DOHH2 (cell line): ENCODE data around the gene TMEM60.

Source experiments
- H3F3A ChIP-seq: fragments of 200-600 bp; sonication (generic), shearing (Covaris generic); 2 replicates; pipeline ENCODE4 v1.6.0; 2016; ENCODE audit warnings: antibody characterized with exemption, mild to moderate bottlenecking; ENCODE audit not compliant: control insufficient read depth, insufficient read depth
- H3K27ac ChIP-seq: fragments of 200-600 bp; sonication (generic); 2 replicates; pipeline ENCODE4 v1.5.1; 2014; ENCODE audit warnings: low read depth, mild to moderate bottlenecking, low read length, moderate library complexity
- H3K27me3 ChIP-seq: fragments of 200-600 bp; sonication (generic); 2 replicates; pipeline ENCODE4 v1.6.1; 2014; ENCODE audit warnings: mild to moderate bottlenecking, low read length, mixed read lengths; ENCODE audit not compliant: control insufficient read depth
- H3K36me3 ChIP-seq: fragments of 200-600 bp; sonication (generic); 2 replicates; pipeline ENCODE4 v1.6.1; 2014; ENCODE audit warnings: mild to moderate bottlenecking, low read length, moderate library complexity, mixed read lengths; ENCODE audit not compliant: control insufficient read depth
- H3K4me1 ChIP-seq: fragments of 200-600 bp; sonication (generic); 2 replicates; pipeline ENCODE4 v1.6.1; 2014; ENCODE audit warnings: mild to moderate bottlenecking, low read length, mixed read lengths; ENCODE audit not compliant: control insufficient read depth
- H3K4me2 ChIP-seq: fragments of 200-600 bp; sonication (generic); 2 replicates; pipeline ENCODE4 v1.6.0; 2014; ENCODE audit warnings: mild to moderate bottlenecking, low read length, moderate library complexity
- H3K4me3 ChIP-seq: fragments of 200-600 bp; sonication (generic); 2 replicates; pipeline ENCODE4 v1.5.1; 2014; ENCODE audit warnings: mild to moderate bottlenecking, low read length, mixed read lengths
- H3K79me2 ChIP-seq: fragments of 200-600 bp; sonication (generic); 2 replicates; pipeline ENCODE4 v1.6.1; 2014; ENCODE audit warnings: mild to moderate bottlenecking, low read length, mixed read lengths; ENCODE audit not compliant: control insufficient read depth
- H3K9me2 ChIP-seq: fragments of 200-600 bp; sonication (generic); replicated peaks from 2 replicates; pipeline ENCODE4 v1.6.1; 2014; ENCODE audit warnings: mild to moderate bottlenecking, low read length, mixed read lengths; ENCODE audit not compliant: control insufficient read depth
- H3K9me3 ChIP-seq: fragments of 200-600 bp; sonication (generic); 2 replicates; pipeline ENCODE4 v1.6.1; 2014; ENCODE audit warnings: antibody characterized with exemption, low read length, mixed read lengths; ENCODE audit not compliant: control insufficient read depth, insufficient read depth
- H4K20me1 ChIP-seq: fragments of 200-600 bp; sonication (generic); 2 replicates; pipeline ENCODE4 v1.6.0; 2014; ENCODE audit warnings: low read depth, mild to moderate bottlenecking, antibody characterized with exemption, low read length, moderate library complexity; ENCODE audit not compliant: control insufficient read depth, insufficient read depth
- EZH2phosphoT487 ChIP-seq: fragments of 200-600 bp; sonication (generic); IDR thresholded peaks from 2 replicates; pipeline ENCODE4 v1.6.1; 2017; ENCODE audit warnings: borderline replicate concordance, mild to moderate bottlenecking, antibody characterized with exemption, low read length, moderate library complexity, mixed read lengths
- TF ChIP-seq, protein P1 (sequence below): fragments of 200-600 bp; sonication (generic); IDR thresholded peaks from one replicate; pipeline ENCODE4 v1.5.1; 2014; ENCODE audit warnings: antibody characterized with exemption, mild to moderate bottlenecking, low read depth, low read length; ENCODE audit not compliant: poor library complexity, severe bottlenecking

The TMEM60 gene, protein sequence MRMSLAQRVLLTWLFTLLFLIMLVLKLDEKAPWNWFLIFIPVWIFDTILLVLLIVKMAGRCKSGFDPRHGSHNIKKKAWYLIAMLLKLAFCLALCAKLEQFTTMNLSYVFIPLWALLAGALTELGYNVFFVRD

DNA sequence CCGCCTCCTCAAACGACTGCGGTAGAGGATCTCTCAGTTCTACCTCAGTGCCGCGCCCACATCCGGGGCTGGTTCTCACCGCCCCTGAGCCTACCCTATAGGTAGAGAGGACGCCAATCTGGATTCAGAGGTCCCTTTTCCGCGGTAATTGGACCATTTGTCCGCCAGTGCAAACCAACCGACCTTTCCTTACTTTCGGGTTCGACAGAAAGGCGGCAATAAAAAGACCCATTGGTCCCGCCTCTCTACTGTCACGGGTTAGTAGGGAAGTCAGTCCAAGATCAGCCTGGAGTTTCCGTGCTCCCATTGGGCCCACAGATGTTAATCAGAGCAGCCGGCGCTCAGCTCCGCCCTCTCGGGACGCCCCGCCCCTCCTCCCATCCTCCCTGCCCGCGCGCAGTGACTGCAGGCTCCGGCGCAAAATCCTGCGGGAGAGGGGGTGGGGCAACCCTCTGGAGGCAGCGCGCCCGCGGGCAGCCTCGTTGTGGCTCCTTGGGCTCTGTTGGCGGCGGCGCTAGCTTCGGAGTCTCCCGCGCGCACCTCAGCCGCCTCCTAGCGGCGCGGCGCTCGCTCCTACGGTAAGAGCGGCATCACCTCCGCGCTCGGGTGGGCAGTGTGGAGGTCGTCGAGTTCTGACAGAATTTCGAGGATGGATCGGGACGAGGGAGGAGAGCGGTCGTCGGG lies at the start of gene TMEM60, which contains the start of gene PHTF2:
TSS of gene TMEM60 (minus strand) at position 41 of the 684 bp plus-strand sequence. CDS start 4,061 bp downstream, outside the sequence.
TSS of gene PHTF2 (plus strand) at position 380 of the 684 bp plus-strand sequence.
- Histone ChIP-seq H3K27me3 (no peaks in the 10 kb centered on the region), H3K9me2 (no peaks in the 10 kb centered on the region), H3K4me3 (peak within 1 kb of the TSS; percentile 90), H3K27ac (peak within 1 kb of the TSS; percentile 65), H3K4me1 (peaks cover 61% of the 10 kb centered on the region), H3K4me2 (peak within 1 kb of the TSS; percentile 96), H4K20me1 (peaks cover 32% of the 10 kb centered on the region), H3F3A (peaks cover 20% of the 10 kb centered on the region), H3K9me3 (no peaks in the 10 kb centered on the region), H3K79me2 (peaks cover 95% of the 10 kb centered on the region), H3K36me3 (peaks cover 67% of the 10 kb centered on the region)
- TF ChIP-seq, protein P1, sequence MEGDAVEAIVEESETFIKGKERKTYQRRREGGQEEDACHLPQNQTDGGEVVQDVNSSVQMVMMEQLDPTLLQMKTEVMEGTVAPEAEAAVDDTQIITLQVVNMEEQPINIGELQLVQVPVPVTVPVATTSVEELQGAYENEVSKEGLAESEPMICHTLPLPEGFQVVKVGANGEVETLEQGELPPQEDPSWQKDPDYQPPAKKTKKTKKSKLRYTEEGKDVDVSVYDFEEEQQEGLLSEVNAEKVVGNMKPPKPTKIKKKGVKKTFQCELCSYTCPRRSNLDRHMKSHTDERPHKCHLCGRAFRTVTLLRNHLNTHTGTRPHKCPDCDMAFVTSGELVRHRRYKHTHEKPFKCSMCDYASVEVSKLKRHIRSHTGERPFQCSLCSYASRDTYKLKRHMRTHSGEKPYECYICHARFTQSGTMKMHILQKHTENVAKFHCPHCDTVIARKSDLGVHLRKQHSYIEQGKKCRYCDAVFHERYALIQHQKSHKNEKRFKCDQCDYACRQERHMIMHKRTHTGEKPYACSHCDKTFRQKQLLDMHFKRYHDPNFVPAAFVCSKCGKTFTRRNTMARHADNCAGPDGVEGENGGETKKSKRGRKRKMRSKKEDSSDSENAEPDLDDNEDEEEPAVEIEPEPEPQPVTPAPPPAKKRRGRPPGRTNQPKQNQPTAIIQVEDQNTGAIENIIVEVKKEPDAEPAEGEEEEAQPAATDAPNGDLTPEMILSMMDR, result peak; percentile 64
- TF ChIP-seq EZH2phosphoT487, result no peak

DNA sequence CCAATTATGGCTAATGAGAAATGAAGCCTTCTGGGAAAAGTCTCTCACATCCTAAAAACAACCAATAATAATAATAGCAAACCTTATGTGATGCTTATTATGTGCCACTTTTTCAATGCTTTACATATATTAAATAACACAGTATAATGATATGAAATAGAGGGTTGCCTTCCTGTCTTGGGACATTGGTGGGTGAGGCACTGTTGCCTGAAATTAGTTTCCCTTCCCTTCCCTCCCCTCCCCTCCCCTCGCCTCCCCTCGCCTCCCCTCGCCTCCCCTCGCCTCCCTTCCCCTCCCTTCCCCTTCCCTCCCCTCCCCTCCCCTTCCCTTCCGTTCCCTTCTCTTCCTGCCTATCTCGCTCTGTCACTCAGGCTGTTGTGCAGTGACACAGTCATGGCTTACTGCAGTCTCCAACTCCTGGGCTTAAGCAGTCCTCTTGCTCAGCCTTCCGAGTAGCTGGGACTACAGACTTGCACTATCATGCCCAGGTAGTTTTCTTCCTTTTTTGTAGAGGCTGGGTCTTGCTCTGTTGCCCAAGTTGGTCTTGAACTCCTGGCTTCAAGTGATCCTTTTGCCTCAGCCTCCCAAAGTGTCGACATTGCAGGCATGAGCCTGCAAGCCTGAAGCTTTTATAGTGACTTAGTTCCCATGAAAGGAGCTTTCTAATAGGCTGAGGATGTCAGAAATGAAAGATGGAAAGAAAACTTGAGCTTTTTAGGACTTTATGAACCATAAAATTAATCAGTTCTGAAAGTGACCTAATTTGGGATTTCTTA lies 48.3 kb upstream of the TMEM60 start:
- Histone ChIP-seq H3K27me3 (no peaks in the 10 kb centered on the region), H3K4me1 (no peaks in the 10 kb centered on the region), H3K36me3 (peaks cover 14% of the 10 kb centered on the region; the same call in 1 of the 2 replicates), H4K20me1 (no peaks in the 10 kb centered on the region), H3K4me3 (no peak overlapping the region), H3K4me2 (no peak overlapping the region), H3K9me3 (no peaks in the 10 kb centered on the region), H3K9me2 (no peaks in the 10 kb centered on the region), H3F3A (peaks cover 6% of the 10 kb centered on the region; the same call in 1 of the 2 replicates), H3K79me2 (peaks cover 68% of the 10 kb centered on the region), H3K27ac (no peak overlapping the region)
- no peak for TF ChIP-seq EZH2phosphoT487
- TF ChIP-seq, protein P1, result no peak

DNA sequence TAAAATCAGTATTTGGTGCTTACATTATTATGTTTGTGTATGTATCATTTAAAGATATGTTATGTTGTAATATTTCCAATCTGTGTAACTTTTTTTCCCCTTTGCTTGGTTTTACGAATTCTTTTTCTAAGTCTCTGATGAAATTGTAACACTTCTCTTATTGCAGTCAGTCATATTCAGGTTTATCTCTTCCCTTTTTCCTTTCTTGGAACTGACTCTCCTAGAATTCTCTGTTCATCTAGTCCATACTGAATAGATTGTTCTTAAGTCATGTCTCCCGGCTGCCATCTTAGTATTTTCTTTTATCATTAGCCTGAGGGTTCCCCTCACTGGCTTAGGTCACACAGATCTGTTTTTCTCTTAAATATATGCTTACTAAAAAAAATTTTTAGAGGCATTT lies 45.0 kb upstream of the TMEM60 start:
- H3K27ac ChIP-seq, result no peak overlapping the region
- no peak overlapping the region for H3K4me3 ChIP-seq

More for the DNA sequence above, 45.0 kb upstream of the TMEM60 start:
- Histone ChIP-seq H3K9me2 (no peaks in the 10 kb centered on the region), H3K36me3 (peaks cover 11% of the 10 kb centered on the region; the same call in 1 of the 2 replicates), H3K27me3 (no peaks in the 10 kb centered on the region), H3K79me2 (peaks cover 69% of the 10 kb centered on the region), H3F3A (peaks cover 6% of the 10 kb centered on the region; the same call in 1 of the 2 replicates), H3K9me3 (no peaks in the 10 kb centered on the region), H3K4me1 (peaks cover 25% of the 10 kb centered on the region), H4K20me1 (no peaks in the 10 kb centered on the region), H3K4me2 (no peak overlapping the region)
- TF ChIP-seq EZH2phosphoT487, result no peak
- TF ChIP-seq, protein P1, result no peak
